Measurements from ENCODE around the gene PTMS. TPM values are rescaled to one million over a fixed set of nuclear protein-coding genes. Genes with fewer than 3 reads are reported as not detected.

PTMS gene
- total and polyA plus RNA-seq, 2 experiments from 2014 or later, result 111 to 238 TPM

DNA sequence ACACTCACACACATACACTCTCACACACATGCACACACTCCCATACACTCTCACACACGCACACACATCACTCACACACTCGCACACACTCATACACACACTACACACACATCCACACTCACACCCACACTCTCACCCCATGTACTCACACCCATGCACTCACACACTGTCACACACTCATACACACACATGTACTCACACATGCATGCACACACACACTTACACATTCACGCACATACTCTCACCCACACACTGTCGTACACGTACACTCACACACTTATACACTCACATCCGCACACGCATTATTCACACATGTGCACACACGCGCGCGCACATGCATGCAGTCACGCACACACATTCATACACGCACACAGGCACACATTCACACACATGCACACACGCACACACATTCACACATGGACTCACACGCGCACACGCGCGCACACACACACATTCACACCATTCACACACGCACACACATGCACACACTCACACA is 51.5 kb downstream of the PTMS start:
- H3K9me3 Mint-ChIP-seq, result no peaks in the 10 kb centered on the region
- no peaks in the 10 kb centered on the region for H3K79me2 ChIP-seq (replicated peaks; ENCODE audit: insufficient read depth)
- no peaks in the 10 kb centered on the region for H3K9me2 ChIP-seq (ENCODE audit: insufficient read depth)
- no peaks in the 10 kb centered on the region for H4K20me1 ChIP-seq (replicated peaks; ENCODE audit: insufficient read depth)
- H3K27ac Mint-ChIP-seq, result peak overlapping the region; percentile 50
- no peak for ATAC-seq
- 0 out of 2 replicates have a peak overlapping the region, but pooled peaks have one; percentile 40 for H3K4me3 ChIP-seq
- H3K27me3 ChIP-seq (ENCODE audit: insufficient read depth), result peaks cover 26% of the 10 kb centered on the region
- H3K4me1 Mint-ChIP-seq, result peaks cover 44% of the 10 kb centered on the region
- H3K4me1 ChIP-seq (ENCODE audit: insufficient read depth), result peaks cover 35% of the 10 kb centered on the region
- no peak overlapping the region for H3K27ac ChIP-seq (ENCODE audit: low read depth)
- no peak overlapping the region for H2AFZ ChIP-seq
- DNase-seq (ENCODE audit: low spot score), result no peak
- H3K4me2 ChIP-seq, result peak overlapping the region; percentile 66; the same call in 1 of the 2 replicates
- no peak for TF ChIP-seq EZH2 (IDR thresholded peaks at IDR 0.05; ENCODE audit: low read depth, unreplicated experiment)
- TF ChIP-seq ZNF114 (CRISPR knock-in tag; IDR thresholded peaks at IDR 0.05), result no peak
- TF ChIP-seq JUNB (IDR thresholded peaks at IDR 0.05; ENCODE audit: unreplicated experiment), result no peak
- TF ChIP-seq EZH2phosphoT487 (IDR thresholded peaks at IDR 0.05; ENCODE audit: unreplicated experiment), result no peak
- no peak for TF ChIP-seq POLR2AphosphoS5 (IDR thresholded peaks at IDR 0.05; ENCODE audit: low read depth)
- TF ChIP-seq, protein P1, sequence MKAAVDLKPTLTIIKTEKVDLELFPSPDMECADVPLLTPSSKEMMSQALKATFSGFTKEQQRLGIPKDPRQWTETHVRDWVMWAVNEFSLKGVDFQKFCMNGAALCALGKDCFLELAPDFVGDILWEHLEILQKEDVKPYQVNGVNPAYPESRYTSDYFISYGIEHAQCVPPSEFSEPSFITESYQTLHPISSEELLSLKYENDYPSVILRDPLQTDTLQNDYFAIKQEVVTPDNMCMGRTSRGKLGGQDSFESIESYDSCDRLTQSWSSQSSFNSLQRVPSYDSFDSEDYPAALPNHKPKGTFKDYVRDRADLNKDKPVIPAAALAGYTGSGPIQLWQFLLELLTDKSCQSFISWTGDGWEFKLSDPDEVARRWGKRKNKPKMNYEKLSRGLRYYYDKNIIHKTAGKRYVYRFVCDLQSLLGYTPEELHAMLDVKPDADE (IDR thresholded peaks at IDR 0.05), result no peak
- no peak for TF ChIP-seq CREB1 (CRISPR knock-in tag; IDR thresholded peaks at IDR 0.05; ENCODE audit: low read depth)
- TF ChIP-seq, protein P2, sequence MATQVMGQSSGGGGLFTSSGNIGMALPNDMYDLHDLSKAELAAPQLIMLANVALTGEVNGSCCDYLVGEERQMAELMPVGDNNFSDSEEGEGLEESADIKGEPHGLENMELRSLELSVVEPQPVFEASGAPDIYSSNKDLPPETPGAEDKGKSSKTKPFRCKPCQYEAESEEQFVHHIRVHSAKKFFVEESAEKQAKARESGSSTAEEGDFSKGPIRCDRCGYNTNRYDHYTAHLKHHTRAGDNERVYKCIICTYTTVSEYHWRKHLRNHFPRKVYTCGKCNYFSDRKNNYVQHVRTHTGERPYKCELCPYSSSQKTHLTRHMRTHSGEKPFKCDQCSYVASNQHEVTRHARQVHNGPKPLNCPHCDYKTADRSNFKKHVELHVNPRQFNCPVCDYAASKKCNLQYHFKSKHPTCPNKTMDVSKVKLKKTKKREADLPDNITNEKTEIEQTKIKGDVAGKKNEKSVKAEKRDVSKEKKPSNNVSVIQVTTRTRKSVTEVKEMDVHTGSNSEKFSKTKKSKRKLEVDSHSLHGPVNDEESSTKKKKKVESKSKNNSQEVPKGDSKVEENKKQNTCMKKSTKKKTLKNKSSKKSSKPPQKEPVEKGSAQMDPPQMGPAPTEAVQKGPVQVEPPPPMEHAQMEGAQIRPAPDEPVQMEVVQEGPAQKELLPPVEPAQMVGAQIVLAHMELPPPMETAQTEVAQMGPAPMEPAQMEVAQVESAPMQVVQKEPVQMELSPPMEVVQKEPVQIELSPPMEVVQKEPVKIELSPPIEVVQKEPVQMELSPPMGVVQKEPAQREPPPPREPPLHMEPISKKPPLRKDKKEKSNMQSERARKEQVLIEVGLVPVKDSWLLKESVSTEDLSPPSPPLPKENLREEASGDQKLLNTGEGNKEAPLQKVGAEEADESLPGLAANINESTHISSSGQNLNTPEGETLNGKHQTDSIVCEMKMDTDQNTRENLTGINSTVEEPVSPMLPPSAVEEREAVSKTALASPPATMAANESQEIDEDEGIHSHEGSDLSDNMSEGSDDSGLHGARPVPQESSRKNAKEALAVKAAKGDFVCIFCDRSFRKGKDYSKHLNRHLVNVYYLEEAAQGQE (IDR thresholded peaks at IDR 0.05; ENCODE audit: unreplicated experiment), result no peak
- TF ChIP-seq ZNF331 (CRISPR knock-in tag; IDR thresholded peaks at IDR 0.05; ENCODE audit: low read depth), result no peak
- TF ChIP-seq, protein P3, sequence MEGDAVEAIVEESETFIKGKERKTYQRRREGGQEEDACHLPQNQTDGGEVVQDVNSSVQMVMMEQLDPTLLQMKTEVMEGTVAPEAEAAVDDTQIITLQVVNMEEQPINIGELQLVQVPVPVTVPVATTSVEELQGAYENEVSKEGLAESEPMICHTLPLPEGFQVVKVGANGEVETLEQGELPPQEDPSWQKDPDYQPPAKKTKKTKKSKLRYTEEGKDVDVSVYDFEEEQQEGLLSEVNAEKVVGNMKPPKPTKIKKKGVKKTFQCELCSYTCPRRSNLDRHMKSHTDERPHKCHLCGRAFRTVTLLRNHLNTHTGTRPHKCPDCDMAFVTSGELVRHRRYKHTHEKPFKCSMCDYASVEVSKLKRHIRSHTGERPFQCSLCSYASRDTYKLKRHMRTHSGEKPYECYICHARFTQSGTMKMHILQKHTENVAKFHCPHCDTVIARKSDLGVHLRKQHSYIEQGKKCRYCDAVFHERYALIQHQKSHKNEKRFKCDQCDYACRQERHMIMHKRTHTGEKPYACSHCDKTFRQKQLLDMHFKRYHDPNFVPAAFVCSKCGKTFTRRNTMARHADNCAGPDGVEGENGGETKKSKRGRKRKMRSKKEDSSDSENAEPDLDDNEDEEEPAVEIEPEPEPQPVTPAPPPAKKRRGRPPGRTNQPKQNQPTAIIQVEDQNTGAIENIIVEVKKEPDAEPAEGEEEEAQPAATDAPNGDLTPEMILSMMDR (conservative IDR thresholded peaks at IDR 0.05; ENCODE audit: low read depth in 2 of 2), result no peak
- no peak for TF ChIP-seq STAT1 (IDR thresholded peaks at IDR 0.05; ENCODE audit: unreplicated experiment)
- TF ChIP-seq, protein P4, sequence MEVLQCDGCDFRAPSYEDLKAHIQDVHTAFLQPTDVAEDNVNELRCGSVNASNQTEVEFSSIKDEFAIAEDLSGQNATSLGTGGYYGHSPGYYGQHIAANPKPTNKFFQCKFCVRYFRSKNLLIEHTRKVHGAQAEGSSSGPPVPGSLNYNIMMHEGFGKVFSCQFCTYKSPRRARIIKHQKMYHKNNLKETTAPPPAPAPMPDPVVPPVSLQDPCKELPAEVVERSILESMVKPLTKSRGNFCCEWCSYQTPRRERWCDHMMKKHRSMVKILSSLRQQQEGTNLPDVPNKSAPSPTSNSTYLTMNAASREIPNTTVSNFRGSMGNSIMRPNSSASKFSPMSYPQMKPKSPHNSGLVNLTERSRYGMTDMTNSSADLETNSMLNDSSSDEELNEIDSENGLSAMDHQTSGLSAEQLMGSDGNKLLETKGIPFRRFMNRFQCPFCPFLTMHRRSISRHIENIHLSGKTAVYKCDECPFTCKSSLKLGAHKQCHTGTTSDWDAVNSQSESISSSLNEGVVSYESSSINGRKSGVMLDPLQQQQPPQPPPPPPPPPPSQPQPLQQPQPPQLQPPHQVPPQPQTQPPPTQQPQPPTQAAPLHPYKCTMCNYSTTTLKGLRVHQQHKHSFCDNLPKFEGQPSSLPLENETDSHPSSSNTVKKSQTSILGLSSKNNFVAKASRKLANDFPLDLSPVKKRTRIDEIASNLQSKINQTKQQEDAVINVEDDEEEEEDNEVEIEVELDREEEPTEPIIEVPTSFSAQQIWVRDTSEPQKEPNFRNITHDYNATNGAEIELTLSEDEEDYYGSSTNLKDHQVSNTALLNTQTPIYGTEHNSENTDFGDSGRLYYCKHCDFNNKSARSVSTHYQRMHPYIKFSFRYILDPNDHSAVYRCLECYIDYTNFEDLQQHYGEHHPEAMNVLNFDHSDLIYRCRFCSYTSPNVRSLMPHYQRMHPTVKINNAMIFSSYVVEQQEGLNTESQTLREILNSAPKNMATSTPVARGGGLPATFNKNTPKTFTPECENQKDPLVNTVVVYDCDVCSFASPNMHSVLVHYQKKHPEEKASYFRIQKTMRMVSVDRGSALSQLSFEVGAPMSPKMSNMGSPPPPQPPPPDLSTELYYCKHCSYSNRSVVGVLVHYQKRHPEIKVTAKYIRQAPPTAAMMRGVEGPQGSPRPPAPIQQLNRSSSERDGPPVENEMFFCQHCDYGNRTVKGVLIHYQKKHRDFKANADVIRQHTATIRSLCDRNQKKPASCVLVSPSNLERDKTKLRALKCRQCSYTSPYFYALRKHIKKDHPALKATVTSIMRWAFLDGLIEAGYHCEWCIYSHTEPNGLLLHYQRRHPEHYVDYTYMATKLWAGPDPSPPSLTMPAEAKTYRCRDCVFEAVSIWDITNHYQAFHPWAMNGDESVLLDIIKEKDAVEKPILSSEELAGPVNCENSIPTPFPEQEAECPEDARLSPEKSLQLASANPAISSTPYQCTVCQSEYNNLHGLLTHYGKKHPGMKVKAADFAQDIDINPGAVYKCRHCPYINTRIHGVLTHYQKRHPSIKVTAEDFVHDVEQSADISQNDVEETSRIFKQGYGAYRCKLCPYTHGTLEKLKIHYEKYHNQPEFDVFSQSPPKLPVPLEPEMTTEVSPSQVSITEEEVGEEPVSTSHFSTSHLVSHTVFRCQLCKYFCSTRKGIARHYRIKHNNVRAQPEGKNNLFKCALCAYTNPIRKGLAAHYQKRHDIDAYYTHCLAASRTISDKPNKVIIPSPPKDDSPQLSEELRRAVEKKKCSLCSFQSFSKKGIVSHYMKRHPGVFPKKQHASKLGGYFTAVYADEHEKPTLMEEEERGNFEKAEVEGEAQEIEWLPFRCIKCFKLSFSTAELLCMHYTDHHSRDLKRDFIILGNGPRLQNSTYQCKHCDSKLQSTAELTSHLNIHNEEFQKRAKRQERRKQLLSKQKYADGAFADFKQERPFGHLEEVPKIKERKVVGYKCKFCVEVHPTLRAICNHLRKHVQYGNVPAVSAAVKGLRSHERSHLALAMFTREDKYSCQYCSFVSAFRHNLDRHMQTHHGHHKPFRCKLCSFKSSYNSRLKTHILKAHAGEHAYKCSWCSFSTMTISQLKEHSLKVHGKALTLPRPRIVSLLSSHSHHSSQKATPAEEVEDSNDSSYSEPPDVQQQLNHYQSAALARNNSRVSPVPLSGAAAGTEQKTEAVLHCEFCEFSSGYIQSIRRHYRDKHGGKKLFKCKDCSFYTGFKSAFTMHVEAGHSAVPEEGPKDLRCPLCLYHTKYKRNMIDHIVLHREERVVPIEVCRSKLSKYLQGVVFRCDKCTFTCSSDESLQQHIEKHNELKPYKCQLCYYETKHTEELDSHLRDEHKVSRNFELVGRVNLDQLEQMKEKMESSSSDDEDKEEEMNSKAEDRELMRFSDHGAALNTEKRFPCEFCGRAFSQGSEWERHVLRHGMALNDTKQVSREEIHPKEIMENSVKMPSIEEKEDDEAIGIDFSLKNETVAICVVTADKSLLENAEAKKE (CRISPR knock-in tag; IDR thresholded peaks at IDR 0.05), result no peak
- TF ChIP-seq NANOG (IDR thresholded peaks at IDR 0.05; ENCODE audit: borderline replicate concordance), result no peak
- H3K4me3 Mint-ChIP-seq, result peak overlapping the region; percentile 61; the same call in 2 of the 3 replicates
- H3K27me3 Mint-ChIP-seq (ENCODE audit: insufficient read depth, low read depth, poor library complexity), result peaks cover 40% of the 10 kb centered on the region
- peaks cover 12% of the 10 kb centered on the region; the same call in 1 of the 2 replicates for H3F3A ChIP-seq (replicated peaks; ENCODE audit: low read depth)
- H3K36me3 Mint-ChIP-seq (ENCODE audit: low read depth), result no peaks in the 10 kb centered on the region
- no peaks in the 10 kb centered on the region for H3K36me3 ChIP-seq (ENCODE audit: insufficient read depth)

All from GM23338 (cell line).